ENCODE results near the gene SAP30.

SAP30 gene

DNA sequence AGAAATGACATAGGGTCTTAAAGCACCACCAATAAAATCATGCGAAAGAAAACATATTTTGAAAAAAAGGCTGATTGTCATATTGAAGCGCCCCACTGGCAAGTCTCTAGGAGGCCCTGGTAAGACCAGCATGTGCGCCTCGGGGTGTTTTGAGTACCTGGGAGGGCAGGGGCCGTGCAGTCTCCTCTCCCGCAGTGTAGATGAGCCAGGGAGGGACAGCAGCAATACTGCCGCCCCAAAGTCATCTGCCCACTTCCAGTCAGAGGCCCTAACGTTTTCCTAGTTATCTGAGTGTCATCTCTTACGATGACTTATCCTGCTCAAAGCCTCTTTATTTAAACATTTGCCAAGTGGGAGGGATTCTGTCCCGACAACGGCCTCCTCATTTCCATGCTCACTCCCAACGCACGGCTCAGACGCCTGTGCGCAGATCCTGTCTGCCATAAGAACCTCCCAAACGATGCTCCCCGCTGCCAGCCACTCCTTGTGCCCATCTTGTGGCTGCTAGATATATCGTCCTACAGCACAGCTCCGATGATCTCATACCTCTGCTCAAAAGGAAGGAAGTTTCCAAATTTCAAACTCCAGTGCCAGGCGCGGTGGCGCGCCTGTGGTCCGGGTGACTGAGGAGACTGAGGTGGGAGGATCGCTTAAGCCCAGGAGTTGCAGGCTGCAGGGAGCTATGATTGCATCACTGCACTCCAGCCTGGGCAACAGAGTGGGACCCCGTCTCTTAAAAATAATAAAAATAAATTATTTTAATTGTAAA is 45.3 kb downstream of the SAP30 start:
- no peak for DNase-seq

DNA sequence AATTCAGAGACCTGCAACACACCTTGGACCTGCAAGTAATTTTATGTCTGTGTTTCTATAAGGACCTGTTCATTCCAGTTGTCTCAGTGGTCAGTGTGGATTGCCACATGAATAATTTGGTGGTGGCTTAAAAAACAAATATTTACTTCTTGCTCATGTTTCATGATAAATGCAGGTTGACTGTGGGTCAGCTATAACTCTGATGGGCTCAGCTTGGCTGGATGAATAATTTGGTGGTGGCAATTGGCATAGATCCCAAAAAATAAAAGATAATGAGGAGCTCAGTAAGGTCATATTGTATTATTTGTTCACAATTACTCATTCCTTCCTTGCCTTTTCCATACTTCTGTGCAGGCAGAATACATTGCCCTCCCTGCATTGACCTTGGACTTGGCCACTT is 47.1 kb downstream of the SAP30 start:
- DNase-seq: no peak

- DNase-seq: no peak
These were observed 47.9 kb downstream of the SAP30 start for GRCh38 chr4:173418639-173419038.

DNA sequence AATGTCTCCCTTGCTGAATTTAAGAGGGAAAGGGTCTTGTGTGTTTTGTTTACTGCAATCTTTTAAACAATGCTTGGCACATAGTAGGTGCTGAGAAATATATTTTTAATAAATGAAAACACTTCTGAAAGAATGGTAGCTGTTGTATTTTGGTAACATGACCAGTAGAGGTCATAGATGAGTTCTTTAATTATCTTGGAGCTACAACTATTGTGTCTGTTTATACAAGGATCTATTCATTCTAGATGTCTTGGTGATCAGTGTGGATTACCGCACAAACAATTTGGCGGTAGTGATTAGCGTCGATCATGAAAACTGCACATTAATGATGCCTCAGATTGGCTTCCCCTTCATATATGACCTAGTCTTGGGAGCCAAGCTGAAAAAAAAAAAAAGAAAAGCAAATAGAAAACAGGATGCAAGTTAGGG is 49.6 kb downstream of the SAP30 start:
- DNase-seq: no peak

- DNase-seq: no peak
These were observed 50.0 kb downstream of the SAP30 start for GRCh38 chr4:173420801-173421200.

- no peak for DNase-seq
These were observed 54.4 kb downstream of the SAP30 start for GRCh38 chr4:173424899-173425805.

- no peak for DNase-seq
These were observed 55.3 kb downstream of the SAP30 start for GRCh38 chr4:173426064-173426463.
